Endodermal cell (in vitro differentiated cells): ENCODE results near the gene TNS2. TPM values are rescaled to one million over a fixed set of nuclear protein-coding genes. Genes with fewer than 3 reads are reported as not detected.

Experiments
- DNase-seq: peaks from one replicate; pipeline ENCODE4 v3.0.0-alpha.2; 2017
- H3K27ac ChIP-seq: 2 replicates; pipeline ENCODE4 v1.5.1; 2013; ENCODE audit warnings: mild to moderate bottlenecking, low read depth, low read length, moderate library complexity
- H3K27me3 ChIP-seq: 2 replicates; pipeline ENCODE4 v1.6.1; 2013; ENCODE audit warnings: mild to moderate bottlenecking, low read length, moderate library complexity; ENCODE audit not compliant: insufficient read depth, control insufficient read depth, poor library complexity, severe bottlenecking
- H3K36me3 ChIP-seq: 2 replicates; pipeline ENCODE4 v1.7.0; 2013; ENCODE audit warnings: mild to moderate bottlenecking, low read length, moderate library complexity; ENCODE audit not compliant: control insufficient read depth, insufficient read depth
- H3K4me1 ChIP-seq: one replicate; pipeline ENCODE4 v1.7.0; 2013; ENCODE audit warnings: low read length; ENCODE audit not compliant: control insufficient read depth, insufficient read depth
- H3K4me3 ChIP-seq: 2 replicates; pipeline ENCODE4 v1.5.1; 2013; ENCODE audit warnings: mild to moderate bottlenecking, low read length, moderate library complexity
- H3K9ac ChIP-seq: 2 replicates; pipeline ENCODE4 v1.6.1; 2013; ENCODE audit warnings: mild to moderate bottlenecking, low read length, moderate library complexity; ENCODE audit not compliant: poor library complexity, severe bottlenecking; ENCODE audit errors: extremely low read depth
- H3K9me3 ChIP-seq: 2 replicates; pipeline ENCODE4 v1.6.1; 2013; ENCODE audit warnings: mild to moderate bottlenecking, low read length, moderate library complexity; ENCODE audit not compliant: control insufficient read depth
- H3K27ac Mint-ChIP-seq: 2 replicates; pipeline ENCODE4 v1.8.0; 2020; ENCODE audit warnings: mixed read lengths
- H3K27me3 Mint-ChIP-seq: 2 replicates; pipeline ENCODE4 v1.8.0; 2021; ENCODE audit warnings: mild to moderate bottlenecking, mixed read lengths; ENCODE audit not compliant: insufficient read depth
- H3K36me3 Mint-ChIP-seq: 2 replicates; pipeline ENCODE4 v1.8.0; 2020; ENCODE audit warnings: low read depth, mixed read lengths
- H3K4me1 Mint-ChIP-seq: 2 replicates; pipeline ENCODE4 v1.8.0; 2020; ENCODE audit warnings: mixed read lengths
- H3K4me3 Mint-ChIP-seq: 2 replicates; pipeline ENCODE4 v1.8.0; 2020; ENCODE audit warnings: mild to moderate bottlenecking, moderate library complexity, mixed read lengths
- H3K9me3 Mint-ChIP-seq: 2 replicates; pipeline ENCODE4 v1.8.0; 2020; ENCODE audit warnings: mild to moderate bottlenecking, mixed read lengths
- WGBS, 2 experiments: methylation state at CpG; one replicate each; pipeline versions ENCODE4 v1.1.5 to v1.1.7; 2013; ENCODE audit warnings: missing lambda C conversion rate in 2 of 2, mixed read lengths in 1 of 2; ENCODE audit not compliant: insufficient coverage in 1 of 2, insufficient read length in 1 of 2; 5-methylcytosine and 5-hydroxymethylcytosine counted together
- total RNA-seq, 2 donors: library from RNA; stranded (reverse); fragmentation: NEBNext Ultra II Directional in 1 of 2; extraction: Animal tissue kit (Norgen Biotek cat#: 25700) in 1 of 2; gene quantifications; 2 replicates in 1 of 2; 3 replicates in 1 of 2; pipeline ENCODE4 v1.2.1, GENCODE V29; 2021
- TF ChIP-seq, protein P1 (sequence below): fragments of 200-600 bp; sonication (generic); conservative IDR thresholded peaks from 2 replicates; pipeline ENCODE4 v1.5.0; 2021; ENCODE audit warnings: antibody characterized with exemption, mild to moderate bottlenecking

TNS2 gene
- total RNA-seq, 2 donors from 2014 or later = 10.2 to 12.6 TPM

DNA sequence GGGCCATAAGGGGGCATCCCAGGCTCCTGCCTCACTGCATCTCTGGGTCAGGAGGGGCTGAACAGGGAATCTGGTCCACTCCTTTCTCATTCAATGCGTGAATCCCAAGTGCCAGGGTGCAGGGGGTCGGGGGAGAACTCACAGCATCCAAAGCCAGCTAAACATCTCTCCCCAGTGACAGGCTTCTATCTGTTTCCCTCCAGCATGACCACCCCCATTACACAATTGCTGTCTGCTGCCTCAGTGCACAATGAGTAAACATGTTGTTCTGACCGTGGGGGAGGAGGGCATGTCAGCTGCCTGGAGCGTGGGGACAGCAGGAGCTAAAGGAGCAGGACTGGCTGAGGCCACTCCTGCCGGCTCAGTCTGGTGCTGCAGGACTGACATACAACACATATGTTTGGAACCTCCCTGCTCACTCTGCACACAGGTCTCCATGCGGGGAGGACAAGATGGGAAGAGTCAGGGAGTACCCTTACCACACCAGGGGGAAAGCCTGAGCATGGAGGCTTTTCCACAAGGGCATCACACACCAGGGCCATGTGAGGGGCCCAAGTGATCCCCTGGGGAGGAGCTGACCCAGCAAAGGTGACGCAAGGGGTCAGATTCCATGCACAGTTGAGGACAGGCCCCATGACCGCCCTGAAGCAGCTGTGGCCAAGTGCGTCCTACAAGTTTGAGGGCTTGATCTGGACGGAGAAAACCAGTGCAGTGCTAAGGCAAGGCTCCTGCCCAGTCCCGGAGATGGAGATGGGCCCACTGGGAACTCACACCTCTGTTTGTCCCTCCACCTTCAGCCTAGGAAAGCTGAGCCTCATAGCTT, 1.4 kb downstream of the TNS2 start:
- 66 to 72% methylated on average over 8 to 11 of the region's 11 CpGs for WGBS, 2 experiments
- Mint-ChIP-seq H3K27ac (no peak overlapping the region), H3K27me3 (peaks cover 2% of the 10 kb centered on the region), H3K9me3 (no peaks in the 10 kb centered on the region), H3K4me3 (peak overlapping the region; percentile 17), H3K4me1 (peaks cover 44% of the 10 kb centered on the region), H3K36me3 (peaks cover 5% of the 10 kb centered on the region)
- no peaks in the 10 kb centered on the region for H3K9me3 ChIP-seq
- no peak overlapping the region for H3K27ac ChIP-seq
- no peaks in the 10 kb centered on the region for H3K27me3 ChIP-seq
- H3K9ac ChIP-seq = peak overlapping the region; percentile 51
- H3K4me3 ChIP-seq = peak overlapping the region; percentile 80
- DNase-seq = peak; percentile 67
- H3K36me3 ChIP-seq = peaks cover 20% of the 10 kb centered on the region
- TF ChIP-seq, protein P1, sequence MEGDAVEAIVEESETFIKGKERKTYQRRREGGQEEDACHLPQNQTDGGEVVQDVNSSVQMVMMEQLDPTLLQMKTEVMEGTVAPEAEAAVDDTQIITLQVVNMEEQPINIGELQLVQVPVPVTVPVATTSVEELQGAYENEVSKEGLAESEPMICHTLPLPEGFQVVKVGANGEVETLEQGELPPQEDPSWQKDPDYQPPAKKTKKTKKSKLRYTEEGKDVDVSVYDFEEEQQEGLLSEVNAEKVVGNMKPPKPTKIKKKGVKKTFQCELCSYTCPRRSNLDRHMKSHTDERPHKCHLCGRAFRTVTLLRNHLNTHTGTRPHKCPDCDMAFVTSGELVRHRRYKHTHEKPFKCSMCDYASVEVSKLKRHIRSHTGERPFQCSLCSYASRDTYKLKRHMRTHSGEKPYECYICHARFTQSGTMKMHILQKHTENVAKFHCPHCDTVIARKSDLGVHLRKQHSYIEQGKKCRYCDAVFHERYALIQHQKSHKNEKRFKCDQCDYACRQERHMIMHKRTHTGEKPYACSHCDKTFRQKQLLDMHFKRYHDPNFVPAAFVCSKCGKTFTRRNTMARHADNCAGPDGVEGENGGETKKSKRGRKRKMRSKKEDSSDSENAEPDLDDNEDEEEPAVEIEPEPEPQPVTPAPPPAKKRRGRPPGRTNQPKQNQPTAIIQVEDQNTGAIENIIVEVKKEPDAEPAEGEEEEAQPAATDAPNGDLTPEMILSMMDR = peak; percentile 21
- peaks cover 32% of the 10 kb centered on the region for H3K4me1 ChIP-seq

DNA sequence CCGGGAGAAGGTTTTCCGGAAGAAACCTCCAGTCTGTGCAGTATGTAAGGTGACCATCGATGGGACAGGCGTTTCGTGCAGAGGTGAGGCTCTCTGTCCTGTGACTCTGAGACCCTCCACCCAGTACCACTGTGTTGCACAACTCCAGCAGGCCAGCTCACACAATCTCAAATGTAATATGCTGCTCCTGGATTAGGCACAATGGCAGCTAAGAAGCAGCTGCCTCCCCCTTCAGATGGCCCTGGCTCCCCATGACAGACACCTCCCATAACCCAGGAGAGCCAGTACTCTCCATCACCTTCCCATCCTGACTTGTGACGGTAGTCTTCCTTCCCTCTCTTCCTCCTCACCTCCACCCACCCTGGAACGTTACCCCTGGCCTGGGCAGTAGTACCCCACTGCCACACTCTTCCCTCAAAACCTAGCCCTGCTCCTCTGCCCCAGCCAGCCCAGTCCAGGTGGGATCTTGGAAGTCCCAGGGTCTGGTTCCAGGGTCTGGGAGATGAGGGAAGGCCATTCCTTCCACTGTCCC, 2.1 kb downstream of the TNS2 start:
- TF ChIP-seq, protein P1 = no peak
- Histone ChIP-seq H3K27me3 (no peaks in the 10 kb centered on the region), H3K36me3 (peaks cover 20% of the 10 kb centered on the region), H3K27ac (no peak overlapping the region), H3K9me3 (no peaks in the 10 kb centered on the region), H3K4me1 (peaks cover 32% of the 10 kb centered on the region), H3K9ac (no peak overlapping the region), H3K4me3 (peak overlapping the region; percentile 80)
- H3K4me1 Mint-ChIP-seq = peaks cover 44% of the 10 kb centered on the region
- H3K27me3 Mint-ChIP-seq = peaks cover 5% of the 10 kb centered on the region
- 96 to 97% methylated on average over 5 to 7 of the region's 7 CpGs for WGBS, 2 experiments
- no peaks in the 10 kb centered on the region for H3K9me3 Mint-ChIP-seq
- H3K36me3 Mint-ChIP-seq = peaks cover 5% of the 10 kb centered on the region
- H3K27ac Mint-ChIP-seq = no peak overlapping the region
- no peak overlapping the region for H3K4me3 Mint-ChIP-seq
- DNase-seq = peak; percentile 50

DNA sequence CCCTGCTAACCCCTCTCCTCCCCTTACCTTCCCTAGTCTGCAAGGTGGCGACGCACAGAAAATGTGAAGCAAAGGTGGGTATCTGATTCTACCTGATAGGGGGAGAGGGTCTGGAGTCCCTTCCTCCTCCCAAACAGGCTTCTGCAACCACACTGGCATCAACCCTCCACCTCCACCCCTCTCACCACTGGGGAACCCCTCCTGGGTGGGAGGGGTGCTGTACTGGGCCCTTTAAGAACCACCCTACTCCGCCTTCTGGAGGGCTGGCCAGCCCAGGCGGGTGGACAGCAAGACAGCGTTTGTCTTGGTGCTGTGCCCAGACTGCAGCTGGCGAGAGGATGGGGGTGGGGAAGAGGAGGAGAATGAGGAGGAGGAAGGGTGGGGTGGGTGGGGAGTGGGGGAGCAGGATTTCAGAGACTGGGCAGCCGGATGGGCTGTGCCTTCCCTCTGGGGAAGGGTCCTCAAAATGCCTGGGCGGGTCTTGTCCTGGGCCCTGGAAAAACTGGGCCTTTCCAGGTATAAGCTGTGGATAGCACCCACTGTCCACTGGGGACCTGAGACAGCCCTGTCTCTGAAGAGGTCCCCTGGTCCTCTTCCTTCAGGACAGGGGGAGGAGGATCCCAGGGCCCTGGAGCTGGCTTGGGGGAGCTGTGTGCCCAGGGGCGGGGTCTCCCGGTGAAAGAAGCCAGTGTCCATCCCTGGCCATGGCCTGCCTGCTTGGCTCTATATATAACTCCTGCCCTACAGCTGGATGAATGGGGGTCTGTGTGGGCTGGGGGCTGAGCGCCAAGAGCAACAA, 2.8 kb downstream of the TNS2 start:
- Mint-ChIP-seq H3K27ac (no peak overlapping the region), H3K9me3 (no peaks in the 10 kb centered on the region), H3K4me3 (no peak overlapping the region), H3K36me3 (peaks cover 5% of the 10 kb centered on the region), H3K27me3 (peaks cover 10% of the 10 kb centered on the region), H3K4me1 (peaks cover 44% of the 10 kb centered on the region)
- H3K9me3 ChIP-seq = no peaks in the 10 kb centered on the region
- peaks cover 20% of the 10 kb centered on the region for H3K36me3 ChIP-seq
- DNase-seq = peak; percentile 49
- TF ChIP-seq, protein P1 = no peak
- no peak overlapping the region for H3K9ac ChIP-seq
- H3K27me3 ChIP-seq = no peaks in the 10 kb centered on the region
- peaks cover 32% of the 10 kb centered on the region for H3K4me1 ChIP-seq
- no peak overlapping the region for H3K4me3 ChIP-seq
- 91 to 100% methylated on average over 1 to 11 of the region's 11 CpGs for WGBS, 2 experiments
- no peak overlapping the region for H3K27ac ChIP-seq
